GM18505 (cell line): ENCODE results near the gene MKRN1.
"Not testable (repeated sequence)": the region's sequence is repeated elsewhere in the genome, so short reads cannot be mapped to it uniquely, and the experiment has no call there.

Experiments
- ATAC-seq: cut with Tn5 transposase; IDR thresholded peaks from one replicate; pipeline ENCODE4 v1.9.1; 2021; ENCODE audit not compliant: unreplicated experiment
- POLR2A ChIP-seq: IDR thresholded peaks from 4 replicates; pipeline ENCODE4 v1.6.1; 2011; ENCODE audit warnings: borderline replicate concordance; ENCODE audit not compliant: insufficient read depth, insufficient read length; ENCODE audit errors: extremely low read depth

The MKRN1 gene, protein sequence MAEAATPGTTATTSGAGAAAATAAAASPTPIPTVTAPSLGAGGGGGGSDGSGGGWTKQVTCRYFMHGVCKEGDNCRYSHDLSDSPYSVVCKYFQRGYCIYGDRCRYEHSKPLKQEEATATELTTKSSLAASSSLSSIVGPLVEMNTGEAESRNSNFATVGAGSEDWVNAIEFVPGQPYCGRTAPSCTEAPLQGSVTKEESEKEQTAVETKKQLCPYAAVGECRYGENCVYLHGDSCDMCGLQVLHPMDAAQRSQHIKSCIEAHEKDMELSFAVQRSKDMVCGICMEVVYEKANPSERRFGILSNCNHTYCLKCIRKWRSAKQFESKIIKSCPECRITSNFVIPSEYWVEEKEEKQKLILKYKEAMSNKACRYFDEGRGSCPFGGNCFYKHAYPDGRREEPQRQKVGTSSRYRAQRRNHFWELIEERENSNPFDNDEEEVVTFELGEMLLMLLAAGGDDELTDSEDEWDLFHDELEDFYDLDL

DNA sequence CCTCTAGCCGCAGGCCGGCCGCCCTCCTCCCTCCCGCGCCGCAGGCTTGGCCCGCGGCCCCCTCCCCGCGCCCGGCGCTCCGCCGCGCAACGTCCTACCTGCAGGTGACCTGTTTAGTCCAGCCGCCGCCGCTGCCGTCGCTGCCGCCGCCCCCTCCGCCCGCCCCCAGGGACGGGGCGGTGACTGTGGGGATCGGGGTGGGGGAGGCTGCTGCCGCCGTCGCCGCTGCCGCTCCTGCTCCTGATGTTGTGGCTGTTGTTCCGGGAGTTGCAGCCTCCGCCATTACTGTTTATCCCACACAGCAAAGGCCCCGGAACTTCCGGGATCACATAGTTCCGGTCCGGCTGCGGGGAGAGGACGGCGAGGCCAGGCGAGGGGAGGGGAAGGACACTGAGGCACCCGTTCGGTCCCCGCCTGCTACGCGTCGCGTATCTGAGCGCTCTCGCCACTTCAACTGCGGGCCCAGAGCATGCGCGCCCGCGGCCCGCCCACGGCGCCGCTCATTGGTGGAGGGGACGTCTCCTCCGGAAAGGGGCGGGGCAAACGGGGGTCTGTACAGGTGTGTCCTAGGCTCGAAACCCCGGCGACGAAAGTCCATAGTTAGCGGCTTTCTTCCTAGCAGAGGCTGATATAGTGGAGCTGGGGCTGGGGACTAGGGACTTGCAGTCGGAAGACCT is at the start of gene MKRN1:
Gene MKRN1 (minus strand): TSS at position 444 of the 677 bp plus-strand sequence. CDS start 161 bp downstream, at position 283.
- TF ChIP-seq POLR2A: peak; percentile 68
- peak; percentile 91 for ATAC-seq

DNA sequence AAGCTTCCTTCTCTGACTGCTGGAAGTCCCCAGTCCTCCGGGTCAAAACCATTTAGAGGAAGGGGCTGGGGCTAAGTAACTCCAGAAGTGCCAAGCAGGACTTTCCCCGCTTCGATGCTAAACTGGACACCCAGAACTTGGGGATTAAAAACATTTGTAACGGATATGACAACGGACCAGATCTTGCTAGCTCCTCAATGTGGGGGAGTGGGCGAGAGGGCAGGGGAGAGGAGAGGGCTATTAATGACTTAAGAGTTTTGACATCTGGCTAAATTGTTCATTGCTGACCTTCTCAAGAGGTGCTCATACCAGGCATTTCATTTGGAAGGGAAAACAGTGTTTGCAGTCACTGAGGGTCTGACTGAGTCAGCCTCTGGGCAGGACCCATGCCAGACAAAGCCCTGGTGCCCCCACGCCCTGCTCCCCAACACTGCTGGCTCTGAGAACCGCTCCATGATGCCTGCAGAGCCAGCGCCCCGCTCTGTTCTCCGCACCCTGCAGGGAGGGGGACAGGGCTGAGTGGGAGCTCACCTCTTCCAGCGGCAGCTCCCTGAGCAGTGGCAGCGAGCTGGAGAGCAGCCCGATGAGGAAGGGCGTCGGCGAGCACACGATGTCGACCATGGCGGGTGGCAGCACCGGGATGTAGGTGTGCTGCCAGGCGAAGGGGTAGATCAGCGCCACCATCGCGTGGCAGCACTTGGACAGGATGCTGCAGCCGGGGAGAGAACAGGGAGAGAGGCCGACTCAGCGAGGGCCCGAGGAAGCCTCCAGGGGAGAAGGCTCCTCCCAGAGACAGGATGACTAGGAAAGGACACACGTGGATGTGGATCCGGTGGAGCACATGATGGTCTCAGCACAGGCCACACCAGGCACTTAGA is 47.7 kb upstream of the MKRN1 start:
- ATAC-seq: no peak
- TF ChIP-seq POLR2A: no peak

DNA sequence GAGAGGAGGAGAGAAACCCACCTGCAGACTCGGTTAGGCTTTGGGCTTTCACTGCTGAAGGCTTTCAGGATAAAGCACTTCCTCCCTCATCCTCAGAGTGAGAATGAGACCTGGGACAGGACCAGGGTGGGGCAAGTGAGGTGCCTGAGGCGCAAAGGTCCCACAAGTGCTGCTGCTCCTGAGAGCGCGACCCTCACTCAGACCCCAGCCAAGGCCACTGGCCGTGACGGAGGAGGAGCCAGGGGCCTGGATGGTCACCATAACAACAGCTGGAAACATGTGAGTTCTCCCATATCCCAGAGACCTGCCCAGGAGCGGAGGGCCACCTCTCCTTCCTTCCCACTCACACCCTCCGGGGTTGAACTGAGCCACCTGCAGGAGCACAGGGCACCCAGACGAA is 46.9 kb upstream of the MKRN1 start:
- ATAC-seq: no peak
- no peak for TF ChIP-seq POLR2A

DNA sequence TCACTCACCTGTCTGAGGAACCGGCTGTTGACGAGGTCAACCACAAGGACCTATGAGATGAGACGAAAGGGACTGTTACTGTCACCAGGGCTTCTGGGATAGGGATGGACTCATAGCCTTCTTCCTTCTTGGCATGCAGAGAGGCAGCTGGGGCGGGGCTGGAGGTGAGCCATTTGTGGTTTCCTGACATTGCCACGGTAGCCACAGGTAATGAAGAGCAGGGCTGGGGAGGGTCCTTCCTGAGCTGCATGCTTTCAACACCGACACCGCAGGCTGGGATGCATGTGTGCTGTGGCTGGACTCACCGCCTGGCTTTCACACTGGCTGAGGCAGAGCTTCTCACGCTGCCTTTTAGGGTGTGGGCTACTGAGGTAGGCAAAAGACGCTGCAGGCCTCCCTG is 46.4 kb upstream of the MKRN1 start:
- ATAC-seq: no peak
- TF ChIP-seq POLR2A: no peak

DNA sequence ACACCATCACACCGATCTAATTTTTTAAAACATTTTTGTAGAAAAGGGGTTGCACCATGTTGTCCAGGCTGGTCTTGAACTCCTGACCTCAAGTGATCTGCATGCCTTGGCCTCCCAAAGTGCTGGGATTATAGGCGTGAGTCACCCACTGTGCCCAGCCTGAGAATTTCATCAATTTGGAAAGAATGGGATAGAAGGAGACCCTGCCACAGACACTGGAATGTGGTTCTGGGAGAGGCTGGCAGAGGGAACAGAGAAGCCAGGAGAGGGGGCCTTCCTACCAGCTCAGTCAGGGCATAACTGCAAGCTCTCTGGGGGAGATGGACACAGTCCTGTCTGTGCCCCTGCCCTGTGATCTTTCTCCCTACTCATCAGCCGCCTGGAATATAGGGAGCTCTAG is 42.1 kb upstream of the MKRN1 start:
- ATAC-seq: no peak
- no peak for TF ChIP-seq POLR2A

DNA sequence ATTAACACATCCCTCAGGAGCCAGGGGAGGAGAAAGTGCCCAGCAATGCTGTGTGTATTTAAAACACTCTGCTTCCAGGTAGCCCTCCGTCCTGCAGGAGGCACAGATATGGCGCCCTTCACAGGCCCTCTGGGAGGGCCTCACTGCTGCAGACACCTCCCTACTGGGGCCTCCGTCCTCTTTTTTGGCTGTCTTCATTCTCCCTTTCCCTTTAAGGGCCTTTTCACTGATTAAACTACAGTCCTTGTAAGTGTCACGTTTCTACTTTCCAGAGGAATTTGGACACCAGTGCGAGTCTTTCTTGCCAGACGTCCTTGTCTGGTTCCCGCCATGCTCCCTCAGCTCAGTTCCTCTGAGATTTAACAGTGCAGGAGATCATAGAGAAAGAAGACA is 39.7 kb upstream of the MKRN1 start:
- no peak for ATAC-seq
- no peak for TF ChIP-seq POLR2A

GRCh38 chr7:140518370-140519006 is 39.2 kb upstream of the MKRN1 start:
- ATAC-seq: no peak
- no peak for TF ChIP-seq POLR2A

GRCh38 chr7:140517546-140518369 is 38.5 kb upstream of the MKRN1 start:
- no peak for TF ChIP-seq POLR2A
- no peak for ATAC-seq

DNA sequence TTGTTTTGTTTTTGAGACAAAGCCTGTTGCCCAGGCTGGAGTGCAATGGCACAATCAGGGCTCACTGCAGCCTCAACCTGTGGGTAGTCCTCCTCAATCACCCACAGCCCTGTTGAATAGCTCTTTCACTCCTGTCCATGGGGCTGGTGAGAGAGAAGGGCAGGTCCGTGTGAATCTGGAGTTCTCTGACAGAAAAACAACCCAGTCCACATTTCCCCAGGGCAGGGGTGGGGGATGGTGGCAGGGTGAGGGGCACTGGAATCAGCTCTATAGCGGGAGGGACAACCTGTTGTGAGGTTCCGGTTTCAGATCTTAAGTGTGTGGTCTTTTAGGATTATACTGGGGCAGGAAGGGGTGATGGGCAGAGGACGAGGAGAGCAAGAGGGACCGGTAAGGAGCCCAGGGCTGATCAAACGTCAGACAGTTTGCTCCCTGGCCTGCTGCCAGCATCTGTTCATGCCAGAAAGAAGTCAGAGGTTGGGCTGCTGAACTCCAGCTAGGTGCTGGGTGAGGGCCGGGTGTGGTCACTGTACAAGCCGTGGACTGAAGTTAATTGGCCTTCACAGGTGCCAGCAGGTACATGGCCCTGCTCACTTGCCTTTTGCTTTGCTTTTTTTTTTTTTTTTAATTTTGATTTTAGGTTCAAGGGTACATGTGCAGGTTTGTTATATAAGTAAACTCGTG is 33.2 kb upstream of the MKRN1 start:
- no peak for ATAC-seq
- TF ChIP-seq POLR2A: no peak

DNA sequence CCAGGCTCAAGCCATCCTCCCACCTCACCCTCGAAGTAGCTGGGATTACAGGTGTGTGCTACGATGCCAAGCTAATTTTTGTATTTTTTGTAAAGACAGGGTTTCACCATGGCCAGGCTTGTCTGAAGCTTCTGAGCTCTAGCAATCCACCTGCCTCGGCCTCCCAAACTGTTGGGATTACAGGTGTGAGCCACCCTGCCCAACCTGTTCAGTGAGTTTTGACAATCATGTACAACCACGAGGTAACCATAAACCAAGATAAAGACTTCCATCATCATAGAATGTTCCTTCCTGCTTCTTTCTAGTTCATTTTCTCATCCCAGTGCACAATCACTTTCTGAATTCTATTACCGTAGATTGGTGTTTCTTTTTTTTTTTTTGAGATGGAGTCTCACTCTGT is 30.5 kb upstream of the MKRN1 start:
- no peak for TF ChIP-seq POLR2A
- ATAC-seq: no peak

- ATAC-seq: not testable (repeated sequence)
These were observed 28.3 kb upstream of the MKRN1 start for GRCh38 chr7:140507556-140507955.
